Stimulated activated naive B cell treated with anti-CD40 and anti-IgM and Interleukin-4, amounts not matched to agents 10 μg/mL and 1 μg/mL and 100 μg/mL, for 72 hours (primary cell): Measurements from ENCODE around the gene APBB1IP.

Experiments
- ATAC-seq, 2 donors: fragments of 150-1000 bp; cut with Tn5 transposase; replicated peaks; 2 replicates each; pipeline ENCODE4 v1.10.0; 2021; ENCODE audit warnings: moderate library complexity in 1 of 2
- DNase-seq: peaks from one replicate; pipeline ENCODE4 v3.0.0; 2021
- H3K27ac Mint-ChIP-seq: one replicate; pipeline ENCODE4 v1.8.0; 2022; ENCODE audit warnings: mild to moderate bottlenecking, mixed read lengths
- H3K27me3 Mint-ChIP-seq, 2 donors: one replicate each; pipeline ENCODE4 v1.8.0; 2022; ENCODE audit warnings: mixed read lengths in 2 of 2
- H3K36me3 Mint-ChIP-seq, 2 donors: one replicate each; pipeline ENCODE4 v1.8.0; 2022; ENCODE audit warnings: mixed read lengths in 2 of 2, mild to moderate bottlenecking in 1 of 2
- H3K4me1 Mint-ChIP-seq, 2 donors: one replicate each; pipeline ENCODE4 v1.8.0; 2022; ENCODE audit warnings: mixed read lengths in 2 of 2, mild to moderate bottlenecking in 1 of 2
- H3K4me3 Mint-ChIP-seq, 2 donors: one replicate each; pipeline ENCODE4 v1.8.0; 2022; ENCODE audit warnings: mild to moderate bottlenecking in 2 of 2, mixed read lengths in 2 of 2, moderate library complexity in 1 of 2
- H3K9me3 Mint-ChIP-seq, 2 donors: one replicate each; pipeline ENCODE4 v1.8.0; 2022; ENCODE audit warnings: mixed read lengths in 2 of 2, mild to moderate bottlenecking in 1 of 2

The APBB1IP gene

GRCh38 chr10:26430641-26431163, 7.4 kb upstream of the APBB1IP start:
- ATAC-seq, result peak; percentile 96 to 97
- Mint-ChIP-seq H3K27me3 (no peaks in the 10 kb centered on the region), H3K36me3 (no peaks in the 10 kb centered on the region)

GRCh38 chr10:26432938-26433337, 5.2 kb upstream of the APBB1IP start:
- ATAC-seq (no peak), DNase-seq (no peak)
- H3K4me1 Mint-ChIP-seq, result peaks cover 28 to 36% of the 10 kb centered on the region in 2 donors
- H3K27ac Mint-ChIP-seq, result no peak overlapping the region
- H3K27me3 Mint-ChIP-seq, result no peaks in the 10 kb centered on the region
- H3K36me3 Mint-ChIP-seq, result no peaks in the 10 kb centered on the region
- peaks cover 0 to 2% of the 10 kb centered on the region in 2 donors for H3K9me3 Mint-ChIP-seq
- no peak overlapping the region for H3K4me3 Mint-ChIP-seq

More at GRCh38 chr10:26430641-26431163, 7.4 kb upstream of the APBB1IP start:
- peak; percentile 31 for DNase-seq
- Mint-ChIP-seq H3K9me3 (no peaks in the 10 kb centered on the region), H3K4me1 (peaks cover 12 to 14% of the 10 kb centered on the region in 2 donors), H3K27ac (peak overlapping the region; percentile 95), H3K4me3 (peak overlapping the region; percentile 77 to 79)

GRCh38 chr10:26435852-26436251, 2.3 kb upstream of the APBB1IP start:
- no peak for DNase-seq
- peaks cover 18 to 31% of the 10 kb centered on the region in 2 donors for H3K4me1 Mint-ChIP-seq
- H3K27me3 Mint-ChIP-seq, result no peaks in the 10 kb centered on the region
- no peaks in the 10 kb centered on the region for H3K36me3 Mint-ChIP-seq
- no peak overlapping the region for H3K4me3 Mint-ChIP-seq
- ATAC-seq, result no peak
- H3K9me3 Mint-ChIP-seq, result peaks cover 0 to 2% of the 10 kb centered on the region in 2 donors
- peak overlapping the region; percentile 78 for H3K27ac Mint-ChIP-seq

GRCh38 chr10:26436848-26437247, 1.3 kb upstream of the APBB1IP start:
- peaks cover 24 to 40% of the 10 kb centered on the region in 2 donors for H3K4me1 Mint-ChIP-seq
- peaks cover 0 to 2% of the 10 kb centered on the region in 2 donors for H3K9me3 Mint-ChIP-seq
- H3K27me3 Mint-ChIP-seq, result no peaks in the 10 kb centered on the region
- peak overlapping the region in 1 of 2 donors; percentile 26 for H3K4me3 Mint-ChIP-seq
- no peak overlapping the region for H3K27ac Mint-ChIP-seq
- no peak for DNase-seq
- H3K36me3 Mint-ChIP-seq, result peaks cover 1 to 6% of the 10 kb centered on the region in 2 donors
- no peak for ATAC-seq

- Mint-ChIP-seq H3K4me3 (peak overlapping the region; percentile 91 to 92), H3K4me1 (peaks cover 26 to 49% of the 10 kb centered on the region in 2 donors), H3K27me3 (no peaks in the 10 kb centered on the region), H3K36me3 (peaks cover 3 to 20% of the 10 kb centered on the region in 2 donors), H3K9me3 (peaks cover 0 to 2% of the 10 kb centered on the region in 2 donors), H3K27ac (peak overlapping the region; percentile 96)
- ATAC-seq (peak; percentile 86 to 87), DNase-seq (peak; percentile 74)
Observed at GRCh38 chr10:26438534-26439341, 597 bp downstream of the APBB1IP start.

- peaks cover 9 to 28% of the 10 kb centered on the region in 2 donors for H3K36me3 Mint-ChIP-seq
- no peaks in the 10 kb centered on the region for H3K27me3 Mint-ChIP-seq
- H3K9me3 Mint-ChIP-seq, result peaks cover 6 to 7% of the 10 kb centered on the region in 2 donors
- H3K27ac Mint-ChIP-seq, result peak overlapping the region; percentile 96
- peaks cover 33 to 57% of the 10 kb centered on the region in 2 donors for H3K4me1 Mint-ChIP-seq
- ATAC-seq, result no peak
- peak overlapping the region; percentile 91 to 92 for H3K4me3 Mint-ChIP-seq
- DNase-seq, result no peak
Observed at GRCh38 chr10:26439406-26440087, 1.4 kb downstream of the APBB1IP start.

GRCh38 chr10:26440088-26440470, 1.9 kb downstream of the APBB1IP start:
- H3K9me3 Mint-ChIP-seq, result peaks cover 6 to 8% of the 10 kb centered on the region in 2 donors
- peak overlapping the region; percentile 91 to 92 for H3K4me3 Mint-ChIP-seq
- H3K27ac Mint-ChIP-seq, result peak overlapping the region; percentile 66
- peaks cover 13 to 33% of the 10 kb centered on the region in 2 donors for H3K36me3 Mint-ChIP-seq
- no peak for DNase-seq
- ATAC-seq, result no peak
- no peaks in the 10 kb centered on the region for H3K27me3 Mint-ChIP-seq
- peaks cover 34 to 63% of the 10 kb centered on the region in 2 donors for H3K4me1 Mint-ChIP-seq

GRCh38 chr10:26441491-26442214, 3.5 kb downstream of the APBB1IP start:
- no peak for ATAC-seq
- peaks cover 22 to 47% of the 10 kb centered on the region in 2 donors for H3K36me3 Mint-ChIP-seq
- no peak for DNase-seq
- no peaks in the 10 kb centered on the region for H3K27me3 Mint-ChIP-seq
- peaks cover 34 to 65% of the 10 kb centered on the region in 2 donors for H3K4me1 Mint-ChIP-seq
- peaks cover 7 to 11% of the 10 kb centered on the region in 2 donors for H3K9me3 Mint-ChIP-seq
- peak overlapping the region; percentile 50 to 52 for H3K4me3 Mint-ChIP-seq
- peak overlapping the region; percentile 69 for H3K27ac Mint-ChIP-seq

GRCh38 chr10:26445411-26446031, 7.4 kb downstream of the APBB1IP start:
- peaks cover 43 to 83% of the 10 kb centered on the region in 2 donors for H3K4me1 Mint-ChIP-seq
- peaks cover 38 to 69% of the 10 kb centered on the region in 2 donors for H3K36me3 Mint-ChIP-seq
- ATAC-seq (no peak), DNase-seq (no peak)
- H3K27me3 Mint-ChIP-seq, result no peaks in the 10 kb centered on the region
- H3K9me3 Mint-ChIP-seq, result peaks cover 7 to 13% of the 10 kb centered on the region in 2 donors
- no peak overlapping the region for H3K4me3 Mint-ChIP-seq
- peak overlapping the region; percentile 51 for H3K27ac Mint-ChIP-seq

- no peak for ATAC-seq
- peak overlapping the region in 1 of 2 donors; percentile 10 for H3K4me3 Mint-ChIP-seq
Observed at GRCh38 chr10:26446258-26446657, 8.1 kb downstream of the APBB1IP start.

GRCh38 chr10:26448292-26448691, 10.2 kb downstream of the APBB1IP start:
- Mint-ChIP-seq H3K27ac (peak overlapping the region; percentile 92), H3K36me3 (peaks cover 43 to 73% of the 10 kb centered on the region in 2 donors), H3K4me3 (peak overlapping the region; percentile 54 to 59), H3K27me3 (no peaks in the 10 kb centered on the region), H3K9me3 (peaks cover 9 to 13% of the 10 kb centered on the region in 2 donors), H3K4me1 (peaks cover 42 to 87% of the 10 kb centered on the region in 2 donors)
- ATAC-seq (peak; percentile 45 to 53), DNase-seq (no peak)

More at GRCh38 chr10:26446258-26446657, 8.1 kb downstream of the APBB1IP start:
- Mint-ChIP-seq H3K9me3 (peaks cover 7 to 13% of the 10 kb centered on the region in 2 donors), H3K36me3 (peaks cover 41 to 76% of the 10 kb centered on the region in 2 donors), H3K27ac (peak overlapping the region; percentile 77), H3K27me3 (no peaks in the 10 kb centered on the region), H3K4me1 (peaks cover 43 to 84% of the 10 kb centered on the region in 2 donors)
- no peak for DNase-seq

GRCh38 chr10:26448706-26449435, 10.7 kb downstream of the APBB1IP start:
- peaks cover 11 to 12% of the 10 kb centered on the region in 2 donors for H3K9me3 Mint-ChIP-seq
- peak; percentile 41 for DNase-seq
- H3K4me3 Mint-ChIP-seq, result peak overlapping the region; percentile 54 to 63
- H3K36me3 Mint-ChIP-seq, result peaks cover 48 to 75% of the 10 kb centered on the region in 2 donors
- ATAC-seq, result peak; percentile 79 to 85
- H3K27me3 Mint-ChIP-seq, result no peaks in the 10 kb centered on the region
- H3K4me1 Mint-ChIP-seq, result peaks cover 45 to 88% of the 10 kb centered on the region in 2 donors
- peak overlapping the region; percentile 92 for H3K27ac Mint-ChIP-seq

- H3K9me3 Mint-ChIP-seq, result peaks cover 5 to 6% of the 10 kb centered on the region in 2 donors
- H3K36me3 Mint-ChIP-seq, result peaks cover 41 to 67% of the 10 kb centered on the region in 2 donors
- DNase-seq (no peak), ATAC-seq (no peak)
- no peak overlapping the region for H3K4me3 Mint-ChIP-seq
- H3K27ac Mint-ChIP-seq, result peak overlapping the region; percentile 0
- peaks cover 39 to 88% of the 10 kb centered on the region in 2 donors for H3K4me1 Mint-ChIP-seq
- H3K27me3 Mint-ChIP-seq, result no peaks in the 10 kb centered on the region
Observed at GRCh38 chr10:26449726-26450125, 11.6 kb downstream of the APBB1IP start.
